GM20000 (cell line): ENCODE results near the gene TEX2.

Experiments used
- DNase-seq: peaks from one replicate; pipeline ENCODE4 v3.0.0; 2012; ENCODE audit warnings: low spot score
- TF ChIP-seq, protein P1 (sequence below): IDR thresholded peaks from 2 replicates; pipeline ENCODE4 v1.5.1; 2012; ENCODE audit warnings: mild to moderate bottlenecking, control low read depth; ENCODE audit errors: extremely low read depth, missing control alignments

TEX2 gene

DNA sequence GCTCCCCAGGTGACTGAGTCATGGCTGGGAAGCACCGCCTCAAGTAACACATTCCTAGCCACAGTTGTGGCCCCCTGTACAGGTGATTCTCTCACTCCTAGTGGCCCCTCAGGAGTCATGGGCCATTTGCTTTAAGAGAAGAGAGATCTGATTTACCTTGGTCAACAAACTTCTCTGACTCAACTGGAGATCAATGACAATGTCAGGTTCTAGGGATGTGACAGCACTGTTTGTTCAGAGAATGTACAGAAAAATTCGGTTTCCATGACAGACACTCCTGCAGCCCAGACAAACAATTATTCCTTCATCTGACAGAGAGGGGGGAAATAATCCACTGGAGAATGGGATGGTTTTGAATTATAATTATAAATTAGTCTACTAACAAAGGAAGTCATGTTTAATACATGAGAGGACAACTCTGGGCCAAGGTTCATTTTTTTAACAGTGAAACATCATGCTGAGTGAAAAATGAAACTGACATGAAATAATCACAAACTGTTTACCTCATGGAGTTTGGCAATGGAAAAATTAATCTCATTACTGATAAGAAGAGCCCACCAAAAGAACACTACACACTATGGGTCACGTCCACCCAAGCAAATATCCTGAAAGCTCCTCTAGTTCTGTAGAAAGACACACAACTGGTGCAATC, 142.8 kb downstream of the TEX2 start:
- no peak for DNase-seq
- TF ChIP-seq, protein P1, sequence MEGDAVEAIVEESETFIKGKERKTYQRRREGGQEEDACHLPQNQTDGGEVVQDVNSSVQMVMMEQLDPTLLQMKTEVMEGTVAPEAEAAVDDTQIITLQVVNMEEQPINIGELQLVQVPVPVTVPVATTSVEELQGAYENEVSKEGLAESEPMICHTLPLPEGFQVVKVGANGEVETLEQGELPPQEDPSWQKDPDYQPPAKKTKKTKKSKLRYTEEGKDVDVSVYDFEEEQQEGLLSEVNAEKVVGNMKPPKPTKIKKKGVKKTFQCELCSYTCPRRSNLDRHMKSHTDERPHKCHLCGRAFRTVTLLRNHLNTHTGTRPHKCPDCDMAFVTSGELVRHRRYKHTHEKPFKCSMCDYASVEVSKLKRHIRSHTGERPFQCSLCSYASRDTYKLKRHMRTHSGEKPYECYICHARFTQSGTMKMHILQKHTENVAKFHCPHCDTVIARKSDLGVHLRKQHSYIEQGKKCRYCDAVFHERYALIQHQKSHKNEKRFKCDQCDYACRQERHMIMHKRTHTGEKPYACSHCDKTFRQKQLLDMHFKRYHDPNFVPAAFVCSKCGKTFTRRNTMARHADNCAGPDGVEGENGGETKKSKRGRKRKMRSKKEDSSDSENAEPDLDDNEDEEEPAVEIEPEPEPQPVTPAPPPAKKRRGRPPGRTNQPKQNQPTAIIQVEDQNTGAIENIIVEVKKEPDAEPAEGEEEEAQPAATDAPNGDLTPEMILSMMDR, result no peak

DNA sequence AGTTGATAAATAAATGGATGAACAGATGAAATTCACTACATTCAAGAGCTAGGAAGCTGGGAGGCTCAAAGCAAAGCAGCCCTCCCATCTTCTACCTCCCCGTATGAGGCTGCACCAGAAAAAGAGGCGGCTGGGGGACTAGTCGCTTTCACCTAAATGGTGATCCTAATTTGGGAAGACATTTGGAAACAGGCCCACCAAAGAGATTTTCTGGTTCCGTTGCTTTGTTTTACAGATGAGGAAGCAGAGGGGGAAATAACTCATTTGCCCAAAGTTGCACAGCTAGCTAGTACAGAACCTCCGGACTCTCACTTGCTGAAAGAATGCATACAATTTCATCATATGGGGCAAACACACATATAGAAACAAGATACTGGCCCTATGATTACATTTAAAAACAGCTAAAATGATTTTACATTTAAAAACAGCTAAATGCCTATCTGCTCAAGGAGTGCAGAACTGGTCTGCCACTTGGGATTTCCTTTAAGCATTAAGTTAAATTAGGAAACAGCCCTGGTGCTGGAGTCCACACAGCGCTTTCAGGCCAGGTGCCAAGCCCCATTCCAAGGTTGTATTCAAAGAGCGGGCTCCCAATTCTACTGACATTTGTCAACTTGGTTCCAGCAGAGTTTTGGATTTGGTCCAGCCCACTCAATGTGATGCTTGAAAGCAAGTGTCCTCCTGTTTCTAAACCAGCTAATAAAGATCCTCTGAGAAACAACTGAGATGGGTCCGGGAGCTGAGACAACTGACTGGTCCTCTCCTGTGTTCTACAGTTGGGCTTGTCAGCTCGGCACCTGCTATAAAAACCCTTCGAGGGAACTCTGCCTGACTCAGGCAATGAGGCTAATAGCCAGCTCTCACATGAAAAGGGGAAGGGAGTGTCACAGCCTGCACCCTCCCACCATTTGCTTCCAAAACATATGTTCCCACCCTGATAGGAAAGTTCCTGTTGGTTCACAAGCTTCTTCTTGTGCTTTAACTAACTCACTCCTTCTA, 144.8 kb downstream of the TEX2 start:
- DNase-seq, result no peak
- TF ChIP-seq, protein P1, result no peak

DNA sequence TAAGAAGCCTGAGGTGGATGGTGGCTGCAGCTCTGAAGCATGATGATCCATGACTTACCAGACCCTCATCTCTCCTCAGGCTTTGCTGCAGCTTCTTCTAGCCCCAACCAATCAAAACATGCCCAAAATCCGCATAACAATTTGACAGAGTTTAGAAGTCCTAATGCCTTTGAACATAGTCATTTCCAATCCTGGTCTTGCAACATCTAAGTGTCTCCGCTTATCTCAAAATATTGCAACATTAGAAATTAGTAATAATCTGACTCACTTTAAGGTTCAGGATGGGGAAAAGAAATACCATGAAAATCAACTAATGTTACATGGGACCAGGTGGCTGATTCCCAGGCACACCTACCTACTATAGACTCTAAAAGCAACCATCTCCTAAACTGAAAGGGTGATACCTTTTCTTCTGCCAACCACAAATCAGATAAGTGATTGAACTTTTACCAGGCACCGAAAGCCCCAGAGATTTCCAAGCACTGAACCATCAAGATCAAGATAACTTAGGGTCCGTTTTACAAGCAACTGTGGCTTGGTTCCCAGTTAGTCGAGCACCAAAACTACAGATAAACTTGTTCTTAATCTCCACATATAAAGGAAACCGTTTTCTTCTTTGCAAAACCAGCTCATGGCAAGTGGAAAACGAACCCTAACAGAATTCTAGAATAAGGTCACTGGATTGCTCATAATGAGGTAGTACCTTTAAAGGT, 147.1 kb downstream of the TEX2 start:
- TF ChIP-seq, protein P1, result no peak
- no peak for DNase-seq

DNA sequence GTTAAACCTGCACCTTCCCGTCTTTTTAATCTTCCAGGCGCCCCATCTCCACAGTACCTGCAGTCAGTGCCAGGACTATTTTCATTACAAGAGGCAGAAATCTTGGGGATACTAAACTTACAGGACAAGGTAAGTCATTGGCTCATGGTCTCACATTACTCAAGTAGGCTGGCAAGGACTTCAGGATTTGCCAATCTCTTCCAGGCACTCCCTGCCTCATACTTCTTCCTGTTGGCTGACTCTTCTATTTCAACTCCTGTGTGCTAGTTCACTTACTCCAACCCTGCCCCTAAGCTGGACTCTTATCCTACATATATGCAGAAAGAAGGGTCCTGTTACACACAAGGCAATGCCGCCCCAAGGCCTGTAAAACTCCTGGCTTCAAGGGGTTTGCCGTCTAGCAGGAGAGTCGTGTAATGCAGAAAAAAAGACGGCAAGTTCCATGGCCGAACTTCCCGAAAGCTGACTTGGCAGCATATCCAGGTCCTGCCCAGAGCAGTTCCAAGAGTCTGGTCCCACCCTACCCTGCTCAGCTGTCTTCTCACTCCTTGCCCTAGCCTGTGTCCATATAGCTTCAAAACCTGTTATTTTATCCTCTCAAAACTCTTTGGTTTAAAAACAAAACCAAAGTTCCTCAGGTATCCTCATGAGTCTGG, 147.9 kb downstream of the TEX2 start:
- TF ChIP-seq, protein P1, result no peak

DNA sequence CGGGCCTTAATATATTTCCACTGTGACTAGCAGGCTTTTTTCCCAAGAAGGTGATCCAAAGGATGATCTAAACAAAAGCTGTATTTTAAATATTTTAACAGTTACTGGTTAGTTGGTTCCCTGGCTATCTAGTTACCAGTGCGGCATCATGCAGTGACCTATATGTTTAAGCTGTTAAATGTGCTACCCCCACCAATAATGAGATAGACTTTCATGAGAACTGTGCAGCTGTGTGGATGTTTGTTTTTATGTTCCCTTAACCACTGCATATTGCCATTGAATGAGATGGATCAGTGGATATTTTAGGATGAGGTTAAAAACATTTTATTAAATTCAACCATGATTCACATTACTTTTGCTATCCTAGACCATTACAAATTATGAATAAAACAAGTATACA, 150.1 kb downstream of the TEX2 start:
- TF ChIP-seq, protein P1, result no peak
- no peak for DNase-seq

More for the DNA sequence above, 147.9 kb downstream of the TEX2 start:
- no peak for DNase-seq

DNA sequence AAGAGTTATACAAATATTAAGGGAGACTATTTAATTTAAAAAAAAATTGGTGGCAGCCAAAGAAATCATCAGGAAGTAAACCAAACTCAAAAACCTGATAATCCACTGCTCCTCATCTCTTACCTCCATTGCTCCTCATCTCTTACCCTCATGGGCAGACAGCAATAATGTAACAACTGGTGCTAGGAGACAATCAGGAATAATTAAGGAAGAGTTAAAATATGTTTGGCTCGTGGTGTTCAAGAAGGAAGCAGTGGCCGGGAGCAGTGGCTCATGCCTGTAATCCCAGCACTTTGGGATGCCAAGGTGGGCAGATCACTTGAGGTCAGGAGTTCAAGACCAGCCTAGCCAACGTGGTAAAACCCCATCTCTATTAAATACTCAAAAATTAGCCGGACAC, 151.2 kb downstream of the TEX2 start:
- TF ChIP-seq, protein P1, result no peak
- no peak for DNase-seq
